GM21619 (cell line): ENCODE results near the gene SPINK6.

Experiments
- ATAC-seq: cut with Tn5 transposase; IDR thresholded peaks from one replicate; pipeline ENCODE4 v1.9.1; 2021; ENCODE audit not compliant: unreplicated experiment

The SPINK6 gene

GRCh38 chr5:148202531-148203203 is at the start of gene SPINK6:
SPINK6 (plus strand) TSS chr5:148203042; CDS start chr5:148203097, 55 bp downstream.
- ATAC-seq, result no peak

DNA sequence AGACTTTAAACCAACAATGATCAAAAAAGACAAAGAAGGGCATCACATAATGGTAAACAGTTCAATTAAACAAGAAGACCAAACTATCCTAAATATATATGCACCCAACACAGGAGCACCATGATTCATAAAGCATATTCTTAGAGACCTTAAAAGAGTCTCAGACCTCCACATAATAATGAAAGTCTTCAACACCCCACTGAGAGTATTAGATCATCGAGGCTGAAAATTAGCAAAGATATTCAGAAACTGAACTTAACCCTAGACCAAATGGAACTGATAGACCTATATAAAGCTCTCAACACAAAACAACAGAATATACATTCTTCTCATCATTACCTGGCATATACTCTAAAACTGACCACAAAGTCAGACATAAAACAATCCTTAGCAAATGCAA is 46.2 kb upstream of the SPINK6 start:
- ATAC-seq, result no peak

DNA sequence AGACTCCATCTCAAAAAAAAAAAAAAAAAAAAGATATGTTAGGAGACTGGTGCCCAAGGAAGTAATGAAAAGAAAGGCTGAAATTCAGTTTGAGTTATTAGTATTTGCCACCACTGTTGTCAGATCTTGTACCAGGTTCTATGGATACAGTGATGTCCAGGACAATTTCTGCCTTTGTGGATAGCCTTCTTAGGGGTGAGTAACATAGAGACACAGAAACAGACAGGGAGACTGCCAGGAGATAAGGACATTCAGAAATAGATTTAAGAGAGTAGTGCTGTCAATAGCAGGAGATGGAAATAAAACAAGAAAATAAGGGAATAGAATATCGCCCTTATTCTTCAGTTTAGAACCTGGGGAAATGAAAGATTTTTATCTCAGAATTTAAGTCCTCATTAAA is 40.8 kb upstream of the SPINK6 start:
- ATAC-seq, result no peak

GRCh38 chr5:148163345-148163744 is 39.5 kb upstream of the SPINK6 start:
- ATAC-seq, result no peak

DNA sequence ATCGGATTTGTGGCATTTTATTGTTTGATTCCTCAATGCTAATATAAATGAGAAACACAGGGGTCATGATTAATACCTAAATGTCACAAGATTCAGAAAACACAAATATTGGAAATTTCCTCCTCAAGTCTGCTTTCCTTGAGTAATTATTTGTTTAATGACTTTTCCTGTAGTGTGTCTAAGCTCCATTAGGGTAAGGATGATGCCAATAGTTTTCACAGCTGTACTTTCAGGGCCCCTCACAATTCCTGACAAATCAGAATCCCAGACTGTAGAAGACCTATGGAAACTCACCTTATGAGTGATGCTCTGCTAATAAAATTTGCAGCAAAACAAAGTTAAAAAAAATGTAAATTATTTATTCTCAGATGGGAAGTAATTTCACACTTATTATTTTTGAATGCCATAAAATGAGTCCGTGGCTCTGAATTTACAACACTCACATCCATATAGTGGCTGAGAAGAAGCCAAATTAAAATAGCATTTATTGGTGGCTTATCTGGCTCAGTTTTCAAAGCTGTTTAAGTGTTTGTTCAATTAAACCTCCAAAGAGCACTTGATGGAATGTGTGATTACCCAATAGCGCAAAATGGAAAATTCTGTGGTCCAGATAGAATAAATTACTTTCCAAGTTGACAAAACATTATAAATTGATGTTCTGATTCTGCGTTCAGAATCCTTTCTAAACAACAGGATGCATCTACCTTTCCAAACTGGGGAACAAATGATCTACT is 36.1 kb upstream of the SPINK6 start:
- no peak for ATAC-seq

DNA sequence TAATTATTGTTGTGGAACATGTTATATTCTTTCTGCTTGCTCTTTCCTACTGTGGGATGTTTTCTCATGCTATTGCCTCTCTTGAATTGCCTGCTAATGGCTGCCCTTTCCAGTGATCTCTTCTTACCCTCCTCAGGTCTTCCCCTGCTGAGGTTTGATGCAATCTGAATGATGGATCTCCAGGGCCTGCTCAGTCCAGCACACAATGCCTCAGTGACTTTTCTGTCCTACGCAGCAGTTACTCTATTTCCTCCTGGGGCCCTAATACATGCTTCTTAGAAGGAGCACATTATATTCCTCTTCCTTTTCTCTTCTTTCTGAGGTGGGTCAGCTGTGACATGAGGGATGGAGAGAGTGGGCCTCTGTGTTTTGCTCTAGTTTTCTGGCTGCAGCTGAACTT is 34.6 kb upstream of the SPINK6 start, which contains the start of gene SPINK14:
Gene SPINK14, plus strand, starts transcription at position 301 of the 400 bp plus-strand sequence. CDS start 1,187 bp downstream, outside the sequence.
- ATAC-seq, result no peak

GRCh38 chr5:148172377-148172776 is 30.5 kb upstream of the SPINK6 start:
- ATAC-seq, result no peak

- no peak for ATAC-seq
These were observed 26.4 kb upstream of the SPINK6 start for GRCh38 chr5:148176480-148176879.

GRCh38 chr5:148177207-148177606 is 25.6 kb upstream of the SPINK6 start:
- no peak for ATAC-seq

GRCh38 chr5:148179234-148179824 is 23.5 kb upstream of the SPINK6 start:
- ATAC-seq, result peak; percentile 86

DNA sequence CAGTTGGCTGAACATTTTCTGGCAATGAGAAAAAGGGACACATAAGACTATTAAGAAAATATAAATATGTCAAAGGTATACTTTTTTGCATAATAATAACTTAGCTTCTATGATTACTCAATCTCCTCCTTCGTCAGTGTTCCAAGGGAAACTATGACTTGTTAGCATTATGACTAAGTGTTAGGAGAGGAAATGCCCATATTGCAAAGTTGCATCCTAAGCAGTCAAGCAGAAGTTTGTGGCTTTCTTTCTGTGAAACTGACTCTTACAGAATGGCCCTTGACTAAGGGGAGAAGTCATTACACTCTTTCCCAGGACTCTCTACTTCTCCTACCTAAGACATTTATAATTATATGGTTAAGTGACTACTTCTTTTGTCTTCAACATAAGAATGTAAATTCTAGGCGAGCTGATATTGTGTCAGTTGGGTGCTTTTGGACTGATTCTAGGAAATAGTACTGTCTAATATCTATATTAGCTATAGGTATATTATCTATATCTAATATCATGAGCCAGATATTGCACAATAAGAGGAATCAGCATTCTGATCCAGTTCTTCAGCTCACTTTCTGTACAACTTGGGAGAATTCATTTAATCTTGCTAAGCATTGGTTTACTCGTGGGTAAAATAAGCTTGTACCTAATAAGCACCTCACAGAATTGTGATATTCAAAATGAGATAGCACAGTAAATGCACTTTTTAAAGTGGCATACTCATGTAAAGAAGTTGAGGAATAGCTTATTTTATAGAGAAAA is 16.4 kb upstream of the SPINK6 start:
- ATAC-seq, result peak; percentile 98

- no peak for ATAC-seq
These were observed 11.8 kb upstream of the SPINK6 start for GRCh38 chr5:148191010-148191409.

- ATAC-seq, result no peak
These were observed 9.6 kb upstream of the SPINK6 start for GRCh38 chr5:148193202-148193601.

- no peak for ATAC-seq
These were observed 1.7 kb upstream of the SPINK6 start for GRCh38 chr5:148201151-148201550.

DNA sequence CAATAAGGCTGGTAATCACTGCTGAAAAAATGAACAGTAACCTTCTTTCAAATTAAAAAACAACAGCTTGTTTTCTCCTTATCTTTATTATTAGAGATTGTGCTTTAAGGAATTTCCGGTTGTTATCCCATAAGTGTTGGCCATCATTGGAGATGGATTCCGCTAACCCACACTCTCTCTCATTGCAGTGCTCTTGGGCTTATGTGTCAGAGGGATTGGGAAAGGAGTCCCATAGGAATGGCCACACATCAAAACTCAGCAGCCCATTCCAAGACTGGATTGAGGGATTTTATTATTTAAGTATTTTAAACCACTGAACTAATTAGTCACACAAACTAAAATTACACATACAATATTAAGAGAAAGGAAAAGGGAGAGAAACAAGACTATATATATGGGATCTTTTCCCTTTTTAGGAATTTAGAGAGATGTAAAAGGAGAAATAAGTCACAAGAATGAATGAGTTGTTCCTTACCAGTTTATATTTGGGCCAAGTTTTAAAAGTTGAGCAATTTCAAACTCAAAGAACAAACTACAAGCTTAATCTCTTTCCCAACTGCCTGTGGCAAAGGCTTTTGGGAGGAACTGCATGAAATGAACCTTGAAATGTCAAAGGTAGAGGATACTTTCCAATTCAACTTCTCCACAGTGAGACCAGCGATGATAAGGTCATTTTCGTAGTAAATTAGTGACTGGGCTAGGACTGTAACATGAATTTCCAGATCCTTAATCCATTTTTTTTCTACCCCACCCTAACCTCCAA is 2.4 kb downstream of the SPINK6 start:
- ATAC-seq, result no peak

DNA sequence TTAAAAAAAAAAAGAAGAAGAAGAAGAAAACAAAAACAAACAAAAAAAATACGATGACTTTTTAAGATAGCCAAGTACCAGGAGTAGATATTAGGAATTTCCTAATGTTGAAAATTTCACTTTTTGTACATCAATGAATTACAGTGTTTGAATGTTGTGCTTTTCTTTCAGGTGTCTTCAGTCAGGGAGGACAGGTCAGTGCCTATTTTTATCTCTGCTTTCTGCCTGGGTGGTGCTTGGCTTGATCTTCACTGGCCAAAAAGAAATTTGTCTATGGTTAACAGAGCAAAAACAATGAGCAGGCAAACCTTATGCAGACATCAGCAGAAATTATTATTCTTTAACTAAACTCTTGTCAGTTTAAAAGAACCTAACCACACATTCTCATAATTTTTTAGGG is 3.0 kb downstream of the SPINK6 start:
- ATAC-seq, result no peak

DNA sequence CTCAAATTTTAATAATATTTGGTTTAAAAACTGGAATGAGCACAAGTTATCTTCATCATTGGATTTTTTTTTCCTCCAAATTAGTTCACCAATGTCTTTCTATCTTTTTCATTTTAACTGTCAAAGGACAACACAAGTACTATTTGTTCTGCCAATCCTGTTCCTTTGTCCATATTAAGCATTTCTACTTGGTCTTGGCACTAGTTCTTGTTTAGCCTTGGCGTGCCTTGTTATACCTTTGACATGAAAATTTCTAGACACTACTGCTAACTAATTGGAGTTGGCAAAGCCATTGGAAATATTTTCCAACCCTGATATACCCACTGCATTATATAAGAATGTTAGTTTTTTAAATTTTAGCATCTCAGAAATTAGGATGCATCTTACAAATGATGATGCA is 3.8 kb downstream of the SPINK6 start:
- ATAC-seq, result no peak

DNA sequence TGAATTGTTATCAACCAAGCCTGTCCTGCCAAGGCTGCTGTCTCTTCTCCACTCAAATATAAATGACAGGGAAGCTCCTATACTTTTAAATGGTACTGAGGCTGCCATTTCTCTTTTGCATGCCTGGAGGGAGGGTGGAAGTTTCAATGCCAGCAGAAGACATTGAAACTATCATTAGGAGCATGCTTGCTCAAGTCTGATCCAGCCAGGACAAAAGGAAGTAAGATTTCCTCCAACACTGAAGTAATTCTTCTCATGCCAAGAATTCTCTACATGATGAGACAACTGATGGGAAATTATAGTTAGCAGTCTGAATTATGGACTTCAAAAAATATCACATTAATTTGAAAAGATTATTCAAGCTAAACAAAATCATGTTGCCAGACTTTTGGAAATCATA is 5.4 kb downstream of the SPINK6 start:
- no peak for ATAC-seq

GRCh38 chr5:148209151-148209770 is 6.4 kb downstream of the SPINK6 start:
- ATAC-seq, result no peak

DNA sequence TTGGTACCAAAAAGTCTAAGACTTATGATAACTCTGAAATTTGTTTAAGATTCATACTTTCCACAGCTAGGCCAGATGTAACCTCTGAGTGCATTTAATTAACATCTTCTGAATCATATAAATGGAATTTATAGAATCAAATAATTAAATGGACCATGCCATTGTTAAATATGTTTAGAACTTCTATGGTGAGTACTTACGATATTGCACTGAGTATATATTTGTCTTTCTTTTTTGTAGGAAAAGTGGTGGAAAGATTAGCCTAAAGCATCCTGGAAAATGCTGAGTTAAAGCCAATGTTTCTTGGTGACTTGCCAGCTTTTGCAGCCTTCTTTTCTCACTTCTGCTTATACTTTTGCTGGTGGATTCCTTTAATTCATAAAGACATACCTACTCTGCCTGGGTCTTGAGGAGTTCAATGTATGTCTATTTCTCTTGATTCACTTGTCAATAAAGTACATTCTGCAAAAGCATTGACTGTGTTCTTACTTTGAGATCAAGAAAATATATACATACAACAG is 11.9 kb downstream of the SPINK6 start:
- ATAC-seq, result no peak
